Measurements from ENCODE around the gene BCAR1. TPM values are rescaled to one million over a fixed set of nuclear protein-coding genes. Genes with fewer than 3 reads are reported as not detected.

BCAR1 gene
- total and polyA plus RNA-seq, 10 of the 15 experiments (the other 5 are each of a cell fraction or from before 2014, with no cell fraction given): 0.13 to 14.1 (median 2.8) TPM; not detected in 1

DNA sequence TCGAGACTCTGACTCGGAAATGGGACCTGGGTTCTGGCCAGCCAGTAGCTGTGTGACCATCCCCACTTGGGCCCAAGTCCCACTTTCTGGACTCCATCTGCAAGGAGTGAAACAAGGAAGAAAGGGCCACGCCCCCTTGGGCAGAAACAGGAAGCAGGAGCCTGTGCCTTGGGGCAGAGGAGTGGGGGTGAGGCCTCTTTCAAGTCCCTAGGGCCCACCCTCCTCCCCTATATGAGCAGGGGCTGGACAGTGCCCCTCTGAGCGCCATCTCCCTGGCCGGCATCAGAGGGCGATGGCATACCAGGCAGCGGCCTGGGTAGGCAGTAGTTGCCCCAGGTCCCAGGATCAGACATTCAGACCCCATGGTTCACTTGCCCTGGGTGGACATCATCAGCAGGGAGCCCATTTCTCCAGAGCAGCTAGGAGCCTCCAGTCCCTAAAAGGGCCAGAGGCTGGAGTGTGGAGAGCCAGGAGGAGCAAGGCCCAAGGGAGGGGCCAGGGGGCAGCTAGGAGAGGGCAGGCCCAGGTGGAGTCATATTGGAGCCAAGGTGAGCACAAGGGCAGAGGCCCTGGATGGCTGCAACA, 7.1 kb downstream of the BCAR1 start:
- peaks cover 19% of the 10 kb centered on the region for H3K4me1 ChIP-seq (ENCODE audit: control insufficient read depth, insufficient read depth, low read length)
- 64% methylated on average over 7 of the region's 7 CpGs for WGBS (ENCODE audit: insufficient coverage, insufficient replicate concordance, low lambda C conversion rate, missing lambda C conversion rate)
- intact Hi-C loops (cut with micrococcal nuclease; ENCODE audit: unreplicated experiment): no loop called here
- ChIA-PET CTCF (interaction anchor here (1.1 to 1.5 kb wide), 2 partner anchors 134 to 137 kb away, joined by 4 to 6 read pairs; no protein-coding TSS in a partner anchor), SMC1A (ENCODE audit: uncharacterized antibody, unreplicated experiment) (interaction anchor here (1.0 to 2.4 kb wide), 4 partner anchors 9 to 141 kb away, joined by 3 to 9 read pairs (median 4); no protein-coding TSS in a partner anchor), POLR2A (interaction anchor here (1.1 to 1.3 kb wide), 2 partner anchors 38 to 546 kb away, joined by 3 to 5 read pairs; no protein-coding TSS in a partner anchor), RAD21 (ENCODE audit: unreplicated experiment) (interaction anchor here (1.3 to 2.5 kb wide), 3 partner anchors 11 to 141 kb away, joined by 4 to 13 read pairs (median 4); no protein-coding TSS in a partner anchor)
- in situ Hi-C loops (cut with MboI): no loop called here
- no peak for FAIRE-seq
- H3K79me2 ChIP-seq (ENCODE audit: control insufficient read depth, insufficient read depth, low read length): no peaks in the 10 kb centered on the region; the same call in 1 of the 2 replicates
- H3K9me3 ChIP-seq (replicated peaks; ENCODE audit: control insufficient read depth, insufficient read depth, low read length): no peaks in the 10 kb centered on the region
- no peak for TF ChIP-seq ZZZ3 (IDR thresholded peaks at IDR 0.05; ENCODE audit: control insufficient read depth, insufficient read length, low read depth)
- TF ChIP-seq RAD21 (IDR thresholded peaks at IDR 0.05; ENCODE audit: insufficient read depth, low read depth, low read length): 0 out of 2 replicates have a peak, but pooled peaks have one; percentile 15
- 0 out of 6 replicates have a peak, but pooled peaks of 1 of the 3 experiments have one; percentile 2 for TF ChIP-seq CTCF (IDR thresholded peaks at IDR 0.05 in 2 of 3, conservative IDR thresholded peaks at IDR 0.05 in 1 of 3; ENCODE audit: control insufficient read depth in 2 of 3, extremely low read depth in 1 of 3, insufficient read depth in 1 of 3, low read depth in 3 of 3, low read length in 3 of 3)
- H3K36me3 ChIP-seq (ENCODE audit: control insufficient read depth in 2 of 2, insufficient read depth in 2 of 2, low read length in 1 of 2): peaks cover 0 to 1% of the 10 kb centered on the region in 2 experiments; a peak in 1 of 4 replicates
- no peak for DNase-seq (ENCODE audit: low read depth, low spot score)
- H3K27me3 ChIP-seq (replicated peaks in 1 of 2; ENCODE audit: control insufficient read depth in 2 of 2, insufficient read depth in 2 of 2, low read length in 1 of 2): no peaks in the 10 kb centered on the region
- no peak overlapping the region for H3K4me3 ChIP-seq
- H3K27ac ChIP-seq (ENCODE audit: control insufficient read depth, insufficient read depth): no peak overlapping the region
- no peak overlapping the region; the same call in 1 of the 2 replicates for H3K4me2 ChIP-seq (ENCODE audit: control insufficient read depth, insufficient read depth)
- peaks cover 6% of the 10 kb centered on the region; the same call in 1 of the 2 replicates for H4K20me1 ChIP-seq (ENCODE audit: control insufficient read depth, insufficient read depth)
- ATAC-seq: no peak
- no peak overlapping the region for H2AFZ ChIP-seq (ENCODE audit: control insufficient read depth, low read depth, low read length)
- BruUV-seq (replicated peaks): no TSS peak
- no peak overlapping the region for H3K9ac ChIP-seq (ENCODE audit: control insufficient read depth, insufficient read depth, low read length)
